Measurements from ENCODE around the gene SLC23A2.

SLC23A2 gene

DNA sequence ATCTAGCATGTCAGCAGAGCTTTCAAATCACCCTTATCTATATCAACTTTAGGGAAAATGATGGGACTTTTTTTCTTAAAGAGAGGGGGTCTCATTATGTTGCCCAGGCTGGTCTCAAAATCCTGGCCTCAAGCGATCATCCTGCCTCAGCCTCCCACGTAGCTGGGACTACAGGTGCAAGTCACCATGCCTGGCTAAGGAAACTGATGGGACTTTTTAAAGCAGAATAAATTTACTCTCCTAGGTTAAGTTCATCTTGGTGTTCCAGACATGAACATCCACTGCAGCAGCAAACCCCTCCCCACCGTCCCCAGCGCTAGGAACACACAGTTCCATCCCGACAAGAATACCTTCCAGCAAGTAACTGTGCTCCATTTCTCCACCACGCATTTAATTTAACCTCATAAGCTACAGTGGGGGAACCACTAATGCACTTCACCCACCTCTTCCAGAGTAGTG lies 64.9 kb downstream of the SLC23A2 start:
- ChIA-PET POLR2A (no interaction called here), CTCF (interaction anchor here (0.7 kb wide), 1 partner anchor 19 kb away, joined by 3 read pairs; no protein-coding TSS in a partner anchor)
- H3K27ac ChIP-seq (ENCODE audit: extremely low read depth, low read depth, low read length), result no peak overlapping the region

DNA sequence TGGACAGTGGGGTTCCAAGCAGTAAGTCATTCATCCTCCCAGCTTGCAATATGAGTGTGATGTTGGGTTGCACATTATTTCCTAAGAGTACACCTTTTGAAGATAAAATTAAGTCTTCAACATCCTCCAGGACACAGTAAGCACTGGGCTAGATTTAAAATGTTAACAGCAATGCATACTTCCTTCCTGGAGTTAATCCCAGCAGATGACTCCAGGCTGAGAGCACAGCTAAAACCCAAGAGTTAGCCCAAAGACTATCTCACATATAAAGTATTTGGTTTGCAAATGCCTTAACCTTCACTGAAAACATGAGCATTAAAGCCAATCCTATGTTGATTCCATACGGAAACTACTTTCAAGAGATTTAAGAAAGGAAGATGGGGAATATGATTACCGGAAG lies 69.2 kb downstream of the SLC23A2 start:
- H3K36me3 ChIP-seq (ENCODE audit: control insufficient read depth in 2 of 2, insufficient read depth in 1 of 2, low read length in 2 of 2), result peaks cover 9 to 26% of the 10 kb centered on the region in 2 experiments; a peak in 2 of 3 replicates
- CTCF ChIA-PET, result interaction anchor here (1.2 to 1.5 kb wide), 2 partner anchors 23 to 291 kb away, joined by 4 read pairs; no protein-coding TSS in a partner anchor
- no peaks in the 10 kb centered on the region for H3K4me1 ChIP-seq (ENCODE audit: control insufficient read depth, insufficient read depth, low read length)
- POLR2A ChIA-PET, result no interaction called here
- no peaks in the 10 kb centered on the region for H3K9me3 ChIP-seq (ENCODE audit: control insufficient read depth, insufficient read depth, low read depth, low read length)
- no peak overlapping the region for H3K4me3 ChIP-seq (ENCODE audit: low read depth, low read length)
- no peak overlapping the region for H3K27ac ChIP-seq (ENCODE audit: extremely low read depth, low read depth, low read length)
- TF ChIP-seq, protein P1, sequence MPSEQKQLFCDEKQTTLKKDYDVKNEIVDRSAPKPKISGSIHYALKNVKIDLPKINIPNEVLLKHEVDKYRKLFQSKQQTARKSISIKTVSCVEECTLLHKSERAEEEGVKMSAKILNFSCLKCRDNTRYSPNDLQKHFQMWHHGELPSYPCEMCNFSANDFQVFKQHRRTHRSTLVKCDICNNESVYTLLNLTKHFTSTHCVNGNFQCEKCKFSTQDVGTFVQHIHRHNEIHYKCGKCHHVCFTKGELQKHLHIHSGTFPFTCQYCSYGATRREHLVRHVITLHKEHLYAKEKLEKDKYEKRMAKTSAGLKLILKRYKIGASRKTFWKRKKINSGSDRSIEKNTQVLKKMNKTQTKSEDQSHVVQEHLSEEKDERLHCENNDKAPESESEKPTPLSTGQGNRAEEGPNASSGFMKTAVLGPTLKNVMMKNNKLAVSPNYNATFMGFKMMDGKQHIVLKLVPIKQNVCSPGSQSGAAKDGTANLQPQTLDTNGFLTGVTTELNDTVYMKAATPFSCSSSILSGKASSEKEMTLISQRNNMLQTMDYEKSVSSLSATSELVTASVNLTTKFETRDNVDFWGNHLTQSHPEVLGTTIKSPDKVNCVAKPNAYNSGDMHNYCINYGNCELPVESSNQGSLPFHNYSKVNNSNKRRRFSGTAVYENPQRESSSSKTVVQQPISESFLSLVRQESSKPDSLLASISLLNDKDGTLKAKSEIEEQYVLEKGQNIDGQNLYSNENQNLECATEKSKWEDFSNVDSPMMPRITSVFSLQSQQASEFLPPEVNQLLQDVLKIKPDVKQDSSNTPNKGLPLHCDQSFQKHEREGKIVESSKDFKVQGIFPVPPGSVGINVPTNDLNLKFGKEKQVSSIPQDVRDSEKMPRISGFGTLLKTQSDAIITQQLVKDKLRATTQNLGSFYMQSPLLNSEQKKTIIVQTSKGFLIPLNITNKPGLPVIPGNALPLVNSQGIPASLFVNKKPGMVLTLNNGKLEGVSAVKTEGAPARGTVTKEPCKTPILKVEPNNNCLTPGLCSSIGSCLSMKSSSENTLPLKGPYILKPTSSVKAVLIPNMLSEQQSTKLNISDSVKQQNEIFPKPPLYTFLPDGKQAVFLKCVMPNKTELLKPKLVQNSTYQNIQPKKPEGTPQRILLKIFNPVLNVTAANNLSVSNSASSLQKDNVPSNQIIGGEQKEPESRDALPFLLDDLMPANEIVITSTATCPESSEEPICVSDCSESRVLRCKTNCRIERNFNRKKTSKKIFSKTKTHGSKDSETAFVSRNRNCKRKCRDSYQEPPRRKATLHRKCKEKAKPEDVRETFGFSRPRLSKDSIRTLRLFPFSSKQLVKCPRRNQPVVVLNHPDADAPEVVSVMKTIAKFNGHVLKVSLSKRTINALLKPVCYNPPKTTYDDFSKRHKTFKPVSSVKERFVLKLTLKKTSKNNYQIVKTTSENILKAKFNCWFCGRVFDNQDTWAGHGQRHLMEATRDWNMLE (tag by site-specific recombination; conservative IDR thresholded peaks at IDR 0.05; ENCODE audit: low read depth), result no peak
- no peak for TF ChIP-seq OSR2 (tag by site-specific recombination; IDR thresholded peaks at IDR 0.05)
- TF ChIP-seq, protein P2, sequence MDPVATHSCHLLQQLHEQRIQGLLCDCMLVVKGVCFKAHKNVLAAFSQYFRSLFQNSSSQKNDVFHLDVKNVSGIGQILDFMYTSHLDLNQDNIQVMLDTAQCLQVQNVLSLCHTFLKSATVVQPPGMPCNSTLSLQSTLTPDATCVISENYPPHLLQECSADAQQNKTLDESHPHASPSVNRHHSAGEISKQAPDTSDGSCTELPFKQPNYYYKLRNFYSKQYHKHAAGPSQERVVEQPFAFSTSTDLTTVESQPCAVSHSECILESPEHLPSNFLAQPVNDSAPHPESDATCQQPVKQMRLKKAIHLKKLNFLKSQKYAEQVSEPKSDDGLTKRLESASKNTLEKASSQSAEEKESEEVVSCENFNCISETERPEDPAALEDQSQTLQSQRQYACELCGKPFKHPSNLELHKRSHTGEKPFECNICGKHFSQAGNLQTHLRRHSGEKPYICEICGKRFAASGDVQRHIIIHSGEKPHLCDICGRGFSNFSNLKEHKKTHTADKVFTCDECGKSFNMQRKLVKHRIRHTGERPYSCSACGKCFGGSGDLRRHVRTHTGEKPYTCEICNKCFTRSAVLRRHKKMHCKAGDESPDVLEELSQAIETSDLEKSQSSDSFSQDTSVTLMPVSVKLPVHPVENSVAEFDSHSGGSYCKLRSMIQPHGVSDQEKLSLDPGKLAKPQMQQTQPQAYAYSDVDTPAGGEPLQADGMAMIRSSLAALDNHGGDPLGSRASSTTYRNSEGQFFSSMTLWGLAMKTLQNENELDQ (tag by site-specific recombination; IDR thresholded peaks at IDR 0.05; ENCODE audit: low read depth), result no peak
- TF ChIP-seq ZNF391 (tag by site-specific recombination; IDR thresholded peaks at IDR 0.05; ENCODE audit: borderline replicate concordance, low read depth), result no peak
- no peak for TF ChIP-seq ZNF473 (tag by site-specific recombination; IDR thresholded peaks at IDR 0.05)
- TF ChIP-seq GFI1B (tag by site-specific recombination; IDR thresholded peaks at IDR 0.05), result no peak
- no peak for TF ChIP-seq MYNN (tag by site-specific recombination; IDR thresholded peaks at IDR 0.05; ENCODE audit: borderline replicate concordance)
- TF ChIP-seq ZNF555 (tag by site-specific recombination; conservative IDR thresholded peaks at IDR 0.05), result no peak
- no peak for TF ChIP-seq KLF16 (tag by site-specific recombination; IDR thresholded peaks at IDR 0.05)

More for the DNA sequence above, 64.9 kb downstream of the SLC23A2 start:
- H3K4me1 ChIP-seq (ENCODE audit: control insufficient read depth, insufficient read depth, low read length), result peaks cover 6% of the 10 kb centered on the region
- no peak overlapping the region for H3K4me3 ChIP-seq (ENCODE audit: low read depth, low read length)
- H3K9me3 ChIP-seq (ENCODE audit: control insufficient read depth, insufficient read depth, low read depth, low read length), result no peaks in the 10 kb centered on the region
- TF ChIP-seq CTCF (tag by site-specific recombination; IDR thresholded peaks at IDR 0.05) (no peak), SP7 (tag by site-specific recombination; IDR thresholded peaks at IDR 0.05) (no peak), ZNF558 (tag by site-specific recombination; IDR thresholded peaks at IDR 0.05) (no peak), ZNF155 (tag by site-specific recombination; IDR thresholded peaks at IDR 0.05) (no peak), ZEB2 (tag by site-specific recombination; IDR thresholded peaks at IDR 0.05) (no peak), ZNF626 (tag by site-specific recombination; IDR thresholded peaks at IDR 0.05) (no peak), ZNF610 (tag by site-specific recombination; IDR thresholded peaks at IDR 0.05; ENCODE audit: borderline replicate concordance) (no peak), ZNF791 (tag by site-specific recombination; IDR thresholded peaks at IDR 0.05) (no peak), ZNF223 (tag by site-specific recombination; IDR thresholded peaks at IDR 0.05) (no peak), ZNF132 (tag by site-specific recombination; IDR thresholded peaks at IDR 0.05; ENCODE audit: borderline replicate concordance) (no peak), ZNF792 (tag by site-specific recombination; IDR thresholded peaks at IDR 0.05) (no peak), ZNF837 (tag by site-specific recombination; IDR thresholded peaks at IDR 0.05) (no peak), ZNF433 (tag by site-specific recombination; IDR thresholded peaks at IDR 0.05; ENCODE audit: low read depth) (no peak), ZBTB21 (tag by site-specific recombination; IDR thresholded peaks at IDR 0.05) (no peak), RBAK (tag by site-specific recombination; IDR thresholded peaks at IDR 0.05) (no peak)
- TF ChIP-seq, protein P3, sequence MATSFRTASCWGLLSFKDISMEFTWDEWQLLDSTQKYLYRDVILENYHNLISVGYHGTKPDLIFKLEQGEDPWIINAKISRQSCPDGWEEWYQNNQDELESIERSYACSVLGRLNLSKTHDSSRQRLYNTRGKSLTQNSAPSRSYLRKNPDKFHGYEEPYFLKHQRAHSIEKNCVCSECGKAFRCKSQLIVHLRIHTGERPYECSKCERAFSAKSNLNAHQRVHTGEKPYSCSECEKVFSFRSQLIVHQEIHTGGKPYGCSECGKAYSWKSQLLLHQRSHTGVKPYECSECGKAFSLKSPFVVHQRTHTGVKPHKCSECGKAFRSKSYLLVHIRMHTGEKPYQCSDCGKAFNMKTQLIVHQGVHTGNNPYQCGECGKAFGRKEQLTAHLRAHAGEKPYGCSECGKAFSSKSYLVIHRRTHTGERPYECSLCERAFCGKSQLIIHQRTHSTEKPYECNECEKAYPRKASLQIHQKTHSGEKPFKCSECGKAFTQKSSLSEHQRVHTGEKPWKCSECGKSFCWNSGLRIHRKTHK (tag by site-specific recombination; IDR thresholded peaks at IDR 0.05), result no peak
- TF ChIP-seq, protein P4, sequence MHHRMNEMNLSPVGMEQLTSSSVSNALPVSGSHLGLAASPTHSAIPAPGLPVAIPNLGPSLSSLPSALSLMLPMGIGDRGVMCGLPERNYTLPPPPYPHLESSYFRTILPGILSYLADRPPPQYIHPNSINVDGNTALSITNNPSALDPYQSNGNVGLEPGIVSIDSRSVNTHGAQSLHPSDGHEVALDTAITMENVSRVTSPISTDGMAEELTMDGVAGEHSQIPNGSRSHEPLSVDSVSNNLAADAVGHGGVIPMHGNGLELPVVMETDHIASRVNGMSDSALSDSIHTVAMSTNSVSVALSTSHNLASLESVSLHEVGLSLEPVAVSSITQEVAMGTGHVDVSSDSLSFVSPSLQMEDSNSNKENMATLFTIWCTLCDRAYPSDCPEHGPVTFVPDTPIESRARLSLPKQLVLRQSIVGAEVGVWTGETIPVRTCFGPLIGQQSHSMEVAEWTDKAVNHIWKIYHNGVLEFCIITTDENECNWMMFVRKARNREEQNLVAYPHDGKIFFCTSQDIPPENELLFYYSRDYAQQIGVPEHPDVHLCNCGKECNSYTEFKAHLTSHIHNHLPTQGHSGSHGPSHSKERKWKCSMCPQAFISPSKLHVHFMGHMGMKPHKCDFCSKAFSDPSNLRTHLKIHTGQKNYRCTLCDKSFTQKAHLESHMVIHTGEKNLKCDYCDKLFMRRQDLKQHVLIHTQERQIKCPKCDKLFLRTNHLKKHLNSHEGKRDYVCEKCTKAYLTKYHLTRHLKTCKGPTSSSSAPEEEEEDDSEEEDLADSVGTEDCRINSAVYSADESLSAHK (tag by site-specific recombination; IDR thresholded peaks at IDR 0.05), result no peak
- H3K36me3 ChIP-seq (ENCODE audit: control insufficient read depth in 2 of 2, insufficient read depth in 1 of 2, low read length in 2 of 2), result peaks cover 5 to 13% of the 10 kb centered on the region in 2 experiments; a peak in 2 of 3 replicates

Data from HEK293 (cell line).